ENCODE measurements around the gene CNTFR.

GRCh38 chr9:34505370-34506120, 84.0 kb downstream of the CNTFR start:
- TF ChIP-seq, protein P1, sequence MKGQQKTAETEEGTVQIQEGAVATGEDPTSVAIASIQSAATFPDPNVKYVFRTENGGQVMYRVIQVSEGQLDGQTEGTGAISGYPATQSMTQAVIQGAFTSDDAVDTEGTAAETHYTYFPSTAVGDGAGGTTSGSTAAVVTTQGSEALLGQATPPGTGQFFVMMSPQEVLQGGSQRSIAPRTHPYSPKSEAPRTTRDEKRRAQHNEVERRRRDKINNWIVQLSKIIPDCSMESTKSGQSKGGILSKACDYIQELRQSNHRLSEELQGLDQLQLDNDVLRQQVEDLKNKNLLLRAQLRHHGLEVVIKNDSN (IDR thresholded peaks at IDR 0.05), result no peak
- TF ChIP-seq TEAD4 (IDR thresholded peaks at IDR 0.05) (no peak), CEBPB (IDR thresholded peaks at IDR 0.05) (no peak), RAD21 (IDR thresholded peaks at IDR 0.05; ENCODE audit: low read depth) (no peak), EP300 (IDR thresholded peaks at IDR 0.05; ENCODE audit: borderline replicate concordance) (no peak), ZBTB7A (IDR thresholded peaks at IDR 0.05; ENCODE audit: low read depth) (no peak), TAF1 (IDR thresholded peaks at IDR 0.05; ENCODE audit: low read depth) (no peak), EGR1 (IDR thresholded peaks at IDR 0.05) (no peak), TCF12 (IDR thresholded peaks at IDR 0.05; ENCODE audit: low read depth) (no peak), CREB1 (IDR thresholded peaks at IDR 0.05; ENCODE audit: low read depth) (no peak)
- TF ChIP-seq, protein P2, sequence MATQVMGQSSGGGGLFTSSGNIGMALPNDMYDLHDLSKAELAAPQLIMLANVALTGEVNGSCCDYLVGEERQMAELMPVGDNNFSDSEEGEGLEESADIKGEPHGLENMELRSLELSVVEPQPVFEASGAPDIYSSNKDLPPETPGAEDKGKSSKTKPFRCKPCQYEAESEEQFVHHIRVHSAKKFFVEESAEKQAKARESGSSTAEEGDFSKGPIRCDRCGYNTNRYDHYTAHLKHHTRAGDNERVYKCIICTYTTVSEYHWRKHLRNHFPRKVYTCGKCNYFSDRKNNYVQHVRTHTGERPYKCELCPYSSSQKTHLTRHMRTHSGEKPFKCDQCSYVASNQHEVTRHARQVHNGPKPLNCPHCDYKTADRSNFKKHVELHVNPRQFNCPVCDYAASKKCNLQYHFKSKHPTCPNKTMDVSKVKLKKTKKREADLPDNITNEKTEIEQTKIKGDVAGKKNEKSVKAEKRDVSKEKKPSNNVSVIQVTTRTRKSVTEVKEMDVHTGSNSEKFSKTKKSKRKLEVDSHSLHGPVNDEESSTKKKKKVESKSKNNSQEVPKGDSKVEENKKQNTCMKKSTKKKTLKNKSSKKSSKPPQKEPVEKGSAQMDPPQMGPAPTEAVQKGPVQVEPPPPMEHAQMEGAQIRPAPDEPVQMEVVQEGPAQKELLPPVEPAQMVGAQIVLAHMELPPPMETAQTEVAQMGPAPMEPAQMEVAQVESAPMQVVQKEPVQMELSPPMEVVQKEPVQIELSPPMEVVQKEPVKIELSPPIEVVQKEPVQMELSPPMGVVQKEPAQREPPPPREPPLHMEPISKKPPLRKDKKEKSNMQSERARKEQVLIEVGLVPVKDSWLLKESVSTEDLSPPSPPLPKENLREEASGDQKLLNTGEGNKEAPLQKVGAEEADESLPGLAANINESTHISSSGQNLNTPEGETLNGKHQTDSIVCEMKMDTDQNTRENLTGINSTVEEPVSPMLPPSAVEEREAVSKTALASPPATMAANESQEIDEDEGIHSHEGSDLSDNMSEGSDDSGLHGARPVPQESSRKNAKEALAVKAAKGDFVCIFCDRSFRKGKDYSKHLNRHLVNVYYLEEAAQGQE (IDR thresholded peaks at IDR 0.05; ENCODE audit: low read depth), result no peak
- TF ChIP-seq, protein P3, sequence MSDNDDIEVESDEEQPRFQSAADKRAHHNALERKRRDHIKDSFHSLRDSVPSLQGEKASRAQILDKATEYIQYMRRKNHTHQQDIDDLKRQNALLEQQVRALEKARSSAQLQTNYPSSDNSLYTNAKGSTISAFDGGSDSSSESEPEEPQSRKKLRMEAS (IDR thresholded peaks at IDR 0.05), result no peak

Data from Ishikawa (cell line).